ENCODE measurements around the gene CMTM7. TPM values are rescaled to one million over a fixed set of nuclear protein-coding genes. Genes with fewer than 3 reads are reported as not detected.
A peak's percentile ranks its signal among the peaks of the same experiment; 100 is the strongest.
"Not testable (repeated sequence)": the region's sequence is repeated elsewhere in the genome, so short reads cannot be mapped to it uniquely, and the experiment has no call there.

The CMTM7 gene
- total RNA-seq, 2 donors from 2014 or later = 61.0 to 72.3 TPM

- Mint-ChIP-seq H3K9me3 (no peaks in the 10 kb centered on the region), H3K27ac (peak overlapping the region; percentile 86), H3K4me1 (ENCODE audit: low read depth) (peaks cover 85% of the 10 kb centered on the region), H3K36me3 (ENCODE audit: insufficient read depth in 2 of 2) (peaks cover 10 to 14% of the 10 kb centered on the region in 2 donors), H3K4me3 (peak overlapping the region; percentile 76 to 85), H3K27me3 (ENCODE audit: low read depth) (no peaks in the 10 kb centered on the region)
- DNase-seq (peak; percentile 39 to 46), ATAC-seq (replicated peaks in 1 of 2) (peak; percentile 85 to 86)
These were observed 47.1 kb downstream of the CMTM7 start for GRCh38 chr3:32438596-32439344.

GRCh38 chr3:32439421-32439820 is 47.8 kb downstream of the CMTM7 start:
- peaks cover 88% of the 10 kb centered on the region for H3K4me1 Mint-ChIP-seq (ENCODE audit: low read depth)
- H3K27me3 Mint-ChIP-seq (ENCODE audit: low read depth); DNase-seq; H3K9me3 Mint-ChIP-seq: not testable (repeated sequence)
- H3K36me3 Mint-ChIP-seq (ENCODE audit: insufficient read depth in 2 of 2) = peaks cover 10 to 14% of the 10 kb centered on the region in 2 donors
- peak overlapping the region; percentile 76 to 85 for H3K4me3 Mint-ChIP-seq
- H3K27ac Mint-ChIP-seq = peak overlapping the region; percentile 86
- peak; percentile 15 to 25 for ATAC-seq (replicated peaks in 1 of 2)

- Mint-ChIP-seq H3K27ac (no peak overlapping the region), H3K4me3 (no peak overlapping the region), H3K27me3 (ENCODE audit: low read depth) (no peaks in the 10 kb centered on the region), H3K36me3 (ENCODE audit: insufficient read depth in 2 of 2) (peaks cover 10 to 17% of the 10 kb centered on the region in 2 donors), H3K4me1 (ENCODE audit: low read depth) (peaks cover 77% of the 10 kb centered on the region), H3K9me3 (no peaks in the 10 kb centered on the region)
- DNase-seq (no peak), ATAC-seq (replicated peaks in 1 of 2) (no peak)
These were observed 49.1 kb downstream of the CMTM7 start for GRCh38 chr3:32440611-32441350.

- Mint-ChIP-seq H3K27me3 (ENCODE audit: low read depth) (no peaks in the 10 kb centered on the region), H3K4me1 (ENCODE audit: low read depth) (peaks cover 78% of the 10 kb centered on the region), H3K9me3 (peaks cover 3 to 5% of the 10 kb centered on the region in 2 donors), H3K27ac (no peak overlapping the region), H3K4me3 (no peak overlapping the region), H3K36me3 (ENCODE audit: insufficient read depth in 2 of 2) (peaks cover 20 to 36% of the 10 kb centered on the region in 2 donors)
- no peak for DNase-seq
- ATAC-seq (replicated peaks in 1 of 2) = no peak
These were observed 51.1 kb downstream of the CMTM7 start for GRCh38 chr3:32442766-32443165.

- Mint-ChIP-seq H3K4me1 (ENCODE audit: low read depth) (peaks cover 76% of the 10 kb centered on the region), H3K4me3 (peak overlapping the region; percentile 15 to 42)
These were observed 51.8 kb downstream of the CMTM7 start for GRCh38 chr3:32443478-32443877.

GRCh38 chr3:32447865-32448400 is 56.3 kb downstream of the CMTM7 start:
- Mint-ChIP-seq H3K27ac (peak overlapping the region; percentile 16), H3K9me3 (peaks cover 3 to 5% of the 10 kb centered on the region in 2 donors), H3K36me3 (ENCODE audit: insufficient read depth in 2 of 2) (peaks cover 17 to 42% of the 10 kb centered on the region in 2 donors), H3K27me3 (ENCODE audit: low read depth) (no peaks in the 10 kb centered on the region), H3K4me1 (ENCODE audit: low read depth) (peaks cover 47% of the 10 kb centered on the region), H3K4me3 (no peak overlapping the region)
- ATAC-seq (replicated peaks in 1 of 2) = no peak
- DNase-seq = no peak

More at GRCh38 chr3:32443478-32443877, 51.8 kb downstream of the CMTM7 start:
- Mint-ChIP-seq H3K27me3 (ENCODE audit: low read depth) (no peaks in the 10 kb centered on the region), H3K27ac (peak overlapping the region; percentile 76), H3K9me3 (peaks cover 3 to 5% of the 10 kb centered on the region in 2 donors), H3K36me3 (ENCODE audit: insufficient read depth in 2 of 2) (peaks cover 22 to 41% of the 10 kb centered on the region in 2 donors)
- ATAC-seq (replicated peaks in 1 of 2) (peak; percentile 48 to 51), DNase-seq (no peak)

GRCh38 chr3:32448686-32449474 is 57.2 kb downstream of the CMTM7 start:
- Mint-ChIP-seq H3K9me3 (peaks cover 3 to 5% of the 10 kb centered on the region in 2 donors), H3K4me3 (no peak overlapping the region), H3K36me3 (ENCODE audit: insufficient read depth in 2 of 2) (peaks cover 12 to 42% of the 10 kb centered on the region in 2 donors), H3K27me3 (ENCODE audit: low read depth) (no peaks in the 10 kb centered on the region), H3K27ac (no peak overlapping the region), H3K4me1 (ENCODE audit: low read depth) (peaks cover 37% of the 10 kb centered on the region)
- ATAC-seq (replicated peaks in 1 of 2) = no peak
- DNase-seq = no peak

GRCh38 chr3:32449691-32450090 is 58.0 kb downstream of the CMTM7 start:
- peaks cover 12 to 42% of the 10 kb centered on the region in 2 donors for H3K36me3 Mint-ChIP-seq (ENCODE audit: insufficient read depth in 2 of 2)
- DNase-seq = no peak

GRCh38 chr3:32450426-32450825 is 58.8 kb downstream of the CMTM7 start:
- peaks cover 3 to 5% of the 10 kb centered on the region in 2 donors for H3K9me3 Mint-ChIP-seq
- peaks cover 12 to 39% of the 10 kb centered on the region in 2 donors for H3K36me3 Mint-ChIP-seq (ENCODE audit: insufficient read depth in 2 of 2)
- no peaks in the 10 kb centered on the region for H3K27me3 Mint-ChIP-seq (ENCODE audit: low read depth)
- H3K27ac Mint-ChIP-seq = no peak overlapping the region
- DNase-seq (no peak), ATAC-seq (replicated peaks in 1 of 2) (no peak)
- peaks cover 42% of the 10 kb centered on the region for H3K4me1 Mint-ChIP-seq (ENCODE audit: low read depth)
- H3K4me3 Mint-ChIP-seq = no peak overlapping the region

More at GRCh38 chr3:32449691-32450090, 58.0 kb downstream of the CMTM7 start:
- Mint-ChIP-seq H3K4me3 (no peak overlapping the region), H3K9me3 (peaks cover 3 to 5% of the 10 kb centered on the region in 2 donors), H3K4me1 (ENCODE audit: low read depth) (peaks cover 34% of the 10 kb centered on the region), H3K27me3 (ENCODE audit: low read depth) (no peaks in the 10 kb centered on the region), H3K27ac (no peak overlapping the region)
- no peak for ATAC-seq (replicated peaks in 1 of 2)

GRCh38 chr3:32450992-32451659 is 59.5 kb downstream of the CMTM7 start:
- Mint-ChIP-seq H3K36me3 (ENCODE audit: insufficient read depth in 2 of 2) (peaks cover 12 to 36% of the 10 kb centered on the region in 2 donors), H3K27ac (no peak overlapping the region)

GRCh38 chr3:32452009-32452408 is 60.4 kb downstream of the CMTM7 start:
- no peak for ATAC-seq (replicated peaks in 1 of 2)

More at GRCh38 chr3:32450992-32451659, 59.5 kb downstream of the CMTM7 start:
- DNase-seq (no peak), ATAC-seq (replicated peaks in 1 of 2) (no peak)
- Mint-ChIP-seq H3K9me3 (peaks cover 3 to 5% of the 10 kb centered on the region in 2 donors), H3K4me3 (no peak overlapping the region), H3K27me3 (ENCODE audit: low read depth) (no peaks in the 10 kb centered on the region), H3K4me1 (ENCODE audit: low read depth) (peaks cover 46% of the 10 kb centered on the region)

GRCh38 chr3:32453346-32453745 is 61.7 kb downstream of the CMTM7 start:
- H3K27me3 Mint-ChIP-seq (ENCODE audit: low read depth) = no peaks in the 10 kb centered on the region
- H3K4me3 Mint-ChIP-seq = no peak overlapping the region
- H3K27ac Mint-ChIP-seq = peak overlapping the region; percentile 93
- H3K36me3 Mint-ChIP-seq (ENCODE audit: insufficient read depth in 2 of 2) = peaks cover 7 to 20% of the 10 kb centered on the region in 2 donors
- peaks cover 48% of the 10 kb centered on the region for H3K4me1 Mint-ChIP-seq (ENCODE audit: low read depth)
- H3K9me3 Mint-ChIP-seq = no peaks in the 10 kb centered on the region
- ATAC-seq (replicated peaks in 1 of 2) (no peak), DNase-seq (no peak)

More at GRCh38 chr3:32452009-32452408, 60.4 kb downstream of the CMTM7 start:
- no peak overlapping the region for H3K4me3 Mint-ChIP-seq
- no peaks in the 10 kb centered on the region for H3K27me3 Mint-ChIP-seq (ENCODE audit: low read depth)
- peaks cover 5 to 27% of the 10 kb centered on the region in 2 donors for H3K36me3 Mint-ChIP-seq (ENCODE audit: insufficient read depth in 2 of 2)
- H3K9me3 Mint-ChIP-seq = peaks cover 1% of the 10 kb centered on the region in 2 donors
- H3K4me1 Mint-ChIP-seq (ENCODE audit: low read depth) = peaks cover 46% of the 10 kb centered on the region
- H3K27ac Mint-ChIP-seq = no peak overlapping the region
- DNase-seq = no peak
